Right lobe of liver (tissue), 6 donors: ENCODE measurements around the gene NRXN3. TPM values are rescaled to one million over a fixed set of nuclear protein-coding genes. Genes with fewer than 3 reads are reported as not detected.

Experiments used
- ATAC-seq, 4 donors: fragments of 200-7000 bp; cut with Tn5 transposase; one replicate each; pipeline ENCODE4 v1.9.1; 2020; ENCODE audit warnings: mild to moderate bottlenecking in 4 of 4, moderate library complexity in 4 of 4
- DNase-seq, 3 donors: peaks; one replicate each; pipeline ENCODE4 v3.0.0-alpha.2; 2020
- H3K27ac ChIP-seq, 3 donors: fragments of 200-600 bp; one replicate each; pipeline ENCODE4 v1.8.0; 2022
- H3K27me3 ChIP-seq, 2 donors: fragments of 200-600 bp; one replicate each; pipeline ENCODE4 v1.8.0; 2022
- H3K36me3 ChIP-seq, 4 donors: fragments of 200-600 bp; sonication (generic) in 1 of 4; one replicate each; pipeline versions ENCODE4 v1.5.1 to v1.8.0; 2017 to 2022; ENCODE audit warnings: control low read depth in 1 of 4
- H3K4me1 ChIP-seq, 4 donors: fragments of 200-600 bp; sonication (generic) in 1 of 4; one replicate each; pipeline versions ENCODE4 v1.5.1 to v1.8.0; 2017 to 2022; ENCODE audit warnings: control low read depth in 1 of 4
- H3K4me3 ChIP-seq, 3 donors: fragments of 200-600 bp; one replicate each; pipeline ENCODE4 v1.8.0; 2022
- H3K9me3 ChIP-seq, 4 donors: fragments of 200-600 bp; sonication (generic) in 1 of 4; one replicate each; pipeline versions ENCODE4 v1.5.1 to v1.8.0; 2017 to 2022; ENCODE audit warnings: control low read depth in 1 of 4
- POLR2A ChIP-seq: fragments of 450-650 bp; IDR thresholded peaks from one replicate; pipeline ENCODE4 v1.6.1; 2017; ENCODE audit warnings: antibody characterized with exemption, mild to moderate bottlenecking
- WGBS: methylation state at CpG from one replicate; pipeline ENCODE4 v1.1.6; 2018; ENCODE audit warnings: low coverage, low lambda C conversion rate; ENCODE audit not compliant: insufficient coverage; ENCODE audit errors: missing lambda C conversion rate; 5-methylcytosine and 5-hydroxymethylcytosine counted together
- intact Hi-C, 2 donors: fragments of 100-400 bp; cut with DNase I; formaldehyde crosslinking; loops; one replicate each; pipeline versions ENCODE4 v1.11.2 to v1.14.1; 2022
- total RNA-seq, 6 experiments: library from RNA; depleted of rRNA in 2 of 6; stranded (reverse); fragments of >200 nt in 2 of 6; fragmentation: NEBNext Ultra II Directional in 3 of 6; extraction: Animal tissue kit (Norgen Biotek cat#: 25700) in 3 of 6; gene quantifications; one replicate each; pipeline versions ENCODE4 v1.1.0 to v1.2.4, GENCODE V29; 2016 to 2023
- TF ChIP-seq, protein P1 (sequence below), 4 donors: fragments of 200-600 bp in 3 of 4; fragments of 450-650 bp in 1 of 4; IDR thresholded peaks; one replicate each; pipeline versions ENCODE4 v1.5.1 to v1.8.0; 2016 to 2022; ENCODE audit warnings: antibody characterized with exemption in 4 of 4, mild to moderate bottlenecking in 2 of 4
- donor health status: DM: no; HTN: yes; CAD: no.
- donor health status: DM: no; HTN: no; CAD: no.
- donor health status: DM: no; HTN: no; CAD: no.
- donor health status: DM: no; HTN: yes; CAD: no.
- donor health status: DM: no; HTN: yes; CAD: no.

The NRXN3 gene
- total RNA-seq, 6 experiments from 2014 or later, result 0.06 to 0.51 (median 0.23) TPM; not detected in 1

DNA sequence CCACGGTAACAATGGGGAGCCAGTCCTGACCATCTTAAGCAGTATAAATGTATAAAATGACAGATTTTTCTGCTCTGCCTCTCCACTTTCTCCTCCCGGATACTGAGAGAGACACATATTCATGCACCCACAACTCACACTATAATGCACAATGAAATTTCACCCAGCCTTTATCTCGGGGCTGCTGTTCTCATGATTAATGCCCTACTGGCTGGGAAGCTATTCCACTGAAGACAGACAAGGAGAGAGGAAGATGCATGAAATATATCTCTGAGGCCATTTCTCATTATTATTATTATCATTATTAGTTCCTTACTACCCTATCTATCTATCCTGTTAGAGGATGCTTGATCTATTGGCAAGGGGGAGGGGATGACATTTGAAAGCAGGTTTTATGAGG, 1539.4 kb downstream of the NRXN3 start:
- no peak overlapping the region for H3K27ac ChIP-seq
- no peak overlapping the region for H3K4me3 ChIP-seq
- TF ChIP-seq, protein P1, sequence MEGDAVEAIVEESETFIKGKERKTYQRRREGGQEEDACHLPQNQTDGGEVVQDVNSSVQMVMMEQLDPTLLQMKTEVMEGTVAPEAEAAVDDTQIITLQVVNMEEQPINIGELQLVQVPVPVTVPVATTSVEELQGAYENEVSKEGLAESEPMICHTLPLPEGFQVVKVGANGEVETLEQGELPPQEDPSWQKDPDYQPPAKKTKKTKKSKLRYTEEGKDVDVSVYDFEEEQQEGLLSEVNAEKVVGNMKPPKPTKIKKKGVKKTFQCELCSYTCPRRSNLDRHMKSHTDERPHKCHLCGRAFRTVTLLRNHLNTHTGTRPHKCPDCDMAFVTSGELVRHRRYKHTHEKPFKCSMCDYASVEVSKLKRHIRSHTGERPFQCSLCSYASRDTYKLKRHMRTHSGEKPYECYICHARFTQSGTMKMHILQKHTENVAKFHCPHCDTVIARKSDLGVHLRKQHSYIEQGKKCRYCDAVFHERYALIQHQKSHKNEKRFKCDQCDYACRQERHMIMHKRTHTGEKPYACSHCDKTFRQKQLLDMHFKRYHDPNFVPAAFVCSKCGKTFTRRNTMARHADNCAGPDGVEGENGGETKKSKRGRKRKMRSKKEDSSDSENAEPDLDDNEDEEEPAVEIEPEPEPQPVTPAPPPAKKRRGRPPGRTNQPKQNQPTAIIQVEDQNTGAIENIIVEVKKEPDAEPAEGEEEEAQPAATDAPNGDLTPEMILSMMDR (IDR thresholded peaks at IDR 0.05), result no peak
- no peak for TF ChIP-seq POLR2A
- ATAC-seq (no peak), DNase-seq (no peak)
- no peaks in the 10 kb centered on the region for H3K36me3 ChIP-seq
- intact Hi-C loops, result no loop called here
- H3K9me3 ChIP-seq, result no peaks in the 10 kb centered on the region
- no peaks in the 10 kb centered on the region for H3K27me3 ChIP-seq
- 19% methylated on average over 3 of the region's 3 CpGs for WGBS
- H3K4me1 ChIP-seq, result no peaks in the 10 kb centered on the region

DNA sequence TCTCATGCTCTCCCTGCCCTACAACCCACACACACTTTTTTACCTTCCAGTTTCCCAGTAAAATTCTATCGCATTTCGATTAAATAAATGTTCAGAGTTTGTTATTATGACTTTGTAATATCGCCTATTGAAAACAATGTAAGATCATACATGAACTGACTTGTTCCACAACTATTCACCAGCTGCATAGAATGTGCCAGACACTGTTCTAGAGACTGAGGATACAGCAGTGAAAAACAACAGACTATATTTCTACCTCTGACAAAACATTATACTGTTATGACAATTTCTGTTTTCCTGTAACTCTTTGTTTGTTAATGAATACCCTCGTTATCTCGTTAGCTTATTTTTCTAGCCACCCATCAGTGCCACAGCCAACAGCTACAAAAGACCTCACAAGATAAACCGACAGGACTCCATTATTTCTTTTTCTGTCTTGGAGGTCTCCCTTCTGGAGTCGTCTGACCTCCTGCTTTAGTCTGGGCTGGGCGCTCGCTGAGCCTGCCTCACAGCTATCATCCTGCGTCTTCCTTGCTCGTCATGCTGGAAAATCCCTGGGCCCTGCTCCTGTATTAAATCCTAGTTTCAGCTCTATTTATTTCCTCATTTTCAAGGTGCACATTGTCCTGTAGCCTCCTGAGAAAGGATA, 1542.3 kb downstream of the NRXN3 start:
- H3K27ac ChIP-seq, result no peak overlapping the region
- intact Hi-C loops, result no loop called here

DNA sequence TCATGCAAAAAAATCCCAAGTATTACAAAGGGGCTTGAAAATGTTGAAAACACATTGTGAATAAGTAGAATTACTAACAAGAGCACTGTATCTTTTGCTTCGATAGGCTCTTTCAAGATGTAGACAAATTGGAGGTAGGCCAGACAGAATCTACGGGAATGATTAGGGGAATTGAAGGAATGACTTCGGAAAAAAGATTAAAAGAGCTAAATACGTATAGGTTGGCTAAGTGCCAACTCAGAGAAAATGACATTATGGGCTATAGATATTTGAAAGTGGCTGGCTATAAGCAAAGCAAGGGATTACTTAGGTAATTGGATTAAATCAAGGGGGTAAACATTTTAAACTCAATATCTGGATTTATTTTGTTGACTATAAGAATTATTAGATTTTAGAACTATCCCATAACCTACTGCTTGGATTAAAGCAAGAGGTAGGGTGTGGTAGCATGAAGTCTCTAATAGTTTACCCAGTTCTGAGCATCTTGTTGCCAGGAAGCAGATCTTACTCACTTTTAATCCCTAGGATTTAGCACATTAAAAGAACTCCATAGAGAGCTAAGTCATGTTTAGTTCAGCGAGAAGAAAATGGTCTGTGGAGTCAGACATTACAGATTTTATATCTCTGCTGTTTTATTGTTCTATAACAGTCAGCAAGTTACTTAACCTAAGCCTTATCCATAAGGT, 1551.4 kb downstream of the NRXN3 start:
- Histone ChIP-seq H3K27me3 (no peaks in the 10 kb centered on the region), H3K27ac (no peak overlapping the region), H3K4me3 (no peak overlapping the region), H3K36me3 (no peaks in the 10 kb centered on the region), H3K4me1 (no peaks in the 10 kb centered on the region), H3K9me3 (no peaks in the 10 kb centered on the region)
- TF ChIP-seq, protein P1 (IDR thresholded peaks at IDR 0.05), result no peak
- TF ChIP-seq POLR2A, result no peak
- intact Hi-C loops, result no loop called here
- DNase-seq, result no peak
- WGBS, result 68% methylated on average over 5 of the region's 5 CpGs
- no peak for ATAC-seq

More for the DNA sequence above, 1542.3 kb downstream of the NRXN3 start:
- no peaks in the 10 kb centered on the region for H3K27me3 ChIP-seq
- no peaks in the 10 kb centered on the region for H3K36me3 ChIP-seq
- DNase-seq (no peak), ATAC-seq (no peak)
- H3K9me3 ChIP-seq, result no peaks in the 10 kb centered on the region
- no peak for TF ChIP-seq POLR2A
- TF ChIP-seq, protein P1 (IDR thresholded peaks at IDR 0.05), result no peak
- whole genome bisulfite sequencing, result 49% methylated on average over 11 of the region's 11 CpGs
- no peak overlapping the region for H3K4me3 ChIP-seq
- no peaks in the 10 kb centered on the region for H3K4me1 ChIP-seq

DNA sequence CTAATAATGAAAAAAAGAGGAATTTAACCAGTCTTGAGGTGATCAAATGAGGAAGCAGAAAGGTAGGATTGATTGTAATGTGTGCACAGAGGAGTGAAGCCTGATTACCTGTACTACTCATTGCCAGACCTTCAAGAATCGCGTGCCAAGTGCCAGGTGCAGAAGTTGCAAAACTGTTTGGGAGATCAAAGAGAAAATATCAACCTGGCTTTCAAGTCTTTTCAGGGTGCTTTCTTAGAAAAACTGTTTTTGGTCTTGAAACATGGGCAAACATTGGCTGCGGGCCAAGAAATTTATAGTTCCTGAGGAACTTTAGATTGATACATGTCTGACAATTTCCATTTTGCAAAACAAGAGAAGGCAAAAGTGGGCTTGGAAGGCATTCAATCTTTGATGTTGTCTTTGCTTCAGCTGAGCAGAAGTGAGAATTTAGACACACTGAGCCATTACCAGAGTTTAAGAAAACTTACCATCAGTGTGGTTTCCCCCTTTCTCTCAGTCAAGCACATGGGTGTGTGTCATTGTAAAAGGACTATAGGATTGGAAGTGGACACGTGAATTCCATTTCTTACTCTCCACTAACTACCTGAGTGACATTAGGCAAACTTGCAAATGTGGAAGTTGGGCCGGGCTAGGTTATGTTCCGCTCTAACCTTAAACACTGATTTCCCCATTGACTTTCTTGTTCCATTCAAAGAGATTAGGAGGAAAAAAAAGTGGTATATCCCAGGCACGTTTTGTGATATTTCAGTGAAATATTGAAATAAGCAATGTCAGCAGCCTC, 1555.0 kb downstream of the NRXN3 start:
- no peak for ATAC-seq
- Histone ChIP-seq H3K4me3 (no peak overlapping the region), H3K36me3 (no peaks in the 10 kb centered on the region), H3K27me3 (no peaks in the 10 kb centered on the region), H3K9me3 (no peaks in the 10 kb centered on the region), H3K4me1 (no peaks in the 10 kb centered on the region), H3K27ac (no peak overlapping the region)
- intact Hi-C loops, result no loop called here
- DNase-seq, result no peak
- TF ChIP-seq, protein P1 (IDR thresholded peaks at IDR 0.05), result no peak
- no peak for TF ChIP-seq POLR2A
- 43% methylated on average over 7 of the region's 7 CpGs for WGBS
